Gastroesophageal sphincter (tissue), 3 donors: ENCODE results near the gene DDX31.

Source experiments
- CTCF ChIP-seq, 4 experiments: fragments of 200-600 bp in 2 of 4; fragments of 450-650 bp in 2 of 4; sonication (generic) in 1 of 4; IDR thresholded peaks; one replicate each; pipeline ENCODE4 v1.5.1; 2017 to 2019; ENCODE audit warnings: antibody characterized with exemption in 4 of 4, mild to moderate bottlenecking in 2 of 4, moderate library complexity in 2 of 4
- EP300 ChIP-seq: sonication (generic); formaldehyde crosslinking; IDR thresholded peaks from one replicate; pipeline ENCODE4 v1.6.1; 2017; ENCODE audit warnings: antibody characterized with exemption, mild to moderate bottlenecking
- POLR2A ChIP-seq, 2 donors: fragments of 450-650 bp; IDR thresholded peaks; one replicate each; pipeline ENCODE4 v1.6.1; 2017; ENCODE audit warnings: antibody characterized with exemption in 2 of 2, mild to moderate bottlenecking in 2 of 2, moderate library complexity in 1 of 2

- TF ChIP-seq EP300 (no peak), POLR2A (IDR thresholded peaks at IDR 0.05) (no peak), CTCF (IDR thresholded peaks at IDR 0.05) (no peak)
Observed at GRCh38 chr9:132694144-132694543, 24.4 kb upstream of the DDX31 start.
